Ishikawa (cell line): Measurements from ENCODE around the gene MCF2L2.

ENCODE experiments used
- CEBPB ChIP-seq: IDR thresholded peaks from 2 replicates; pipeline ENCODE4 v1.6.1; 2012
- CREB1 ChIP-seq: IDR thresholded peaks from 2 replicates; pipeline ENCODE4 v1.6.1; 2012; ENCODE audit warnings: low read depth
- EGR1 ChIP-seq: IDR thresholded peaks from 2 replicates; pipeline ENCODE4 v1.6.1; 2012
- EP300 ChIP-seq: IDR thresholded peaks from 2 replicates; pipeline ENCODE4 v1.6.1; 2012; ENCODE audit warnings: borderline replicate concordance
- FOXM1 ChIP-seq: IDR thresholded peaks from 2 replicates; pipeline ENCODE4 v1.6.1; 2012; ENCODE audit warnings: low read depth, borderline replicate concordance
- MAX ChIP-seq: IDR thresholded peaks from 2 replicates; pipeline ENCODE4 v1.6.1; 2012
- NFIC ChIP-seq: IDR thresholded peaks from 2 replicates; pipeline ENCODE4 v1.6.1; 2012
- RAD21 ChIP-seq: IDR thresholded peaks from 2 replicates; pipeline ENCODE4 v1.6.1; 2012; ENCODE audit warnings: low read depth
- TAF1 ChIP-seq: IDR thresholded peaks from 2 replicates; pipeline ENCODE4 v1.6.1; 2012; ENCODE audit warnings: low read depth, mild to moderate bottlenecking
- TCF12 ChIP-seq: IDR thresholded peaks from 2 replicates; pipeline ENCODE4 v1.6.1; 2012; ENCODE audit warnings: low read depth
- TEAD4 ChIP-seq: IDR thresholded peaks from 2 replicates; pipeline ENCODE4 v1.6.1; 2012
- YY1 ChIP-seq: IDR thresholded peaks from 2 replicates; pipeline ENCODE4 v1.6.1; 2012; ENCODE audit warnings: low read depth
- ZBTB7A ChIP-seq: IDR thresholded peaks from 2 replicates; pipeline ENCODE4 v1.6.1; 2012; ENCODE audit warnings: low read depth
- TF ChIP-seq, protein P1 (sequence below): IDR thresholded peaks from 2 replicates; pipeline ENCODE4 v1.6.1; 2012; ENCODE audit warnings: low read depth, mild to moderate bottlenecking
- TF ChIP-seq, protein P2 (sequence below): IDR thresholded peaks from 2 replicates; pipeline ENCODE4 v1.6.1; 2012

Gene MCF2L2

DNA sequence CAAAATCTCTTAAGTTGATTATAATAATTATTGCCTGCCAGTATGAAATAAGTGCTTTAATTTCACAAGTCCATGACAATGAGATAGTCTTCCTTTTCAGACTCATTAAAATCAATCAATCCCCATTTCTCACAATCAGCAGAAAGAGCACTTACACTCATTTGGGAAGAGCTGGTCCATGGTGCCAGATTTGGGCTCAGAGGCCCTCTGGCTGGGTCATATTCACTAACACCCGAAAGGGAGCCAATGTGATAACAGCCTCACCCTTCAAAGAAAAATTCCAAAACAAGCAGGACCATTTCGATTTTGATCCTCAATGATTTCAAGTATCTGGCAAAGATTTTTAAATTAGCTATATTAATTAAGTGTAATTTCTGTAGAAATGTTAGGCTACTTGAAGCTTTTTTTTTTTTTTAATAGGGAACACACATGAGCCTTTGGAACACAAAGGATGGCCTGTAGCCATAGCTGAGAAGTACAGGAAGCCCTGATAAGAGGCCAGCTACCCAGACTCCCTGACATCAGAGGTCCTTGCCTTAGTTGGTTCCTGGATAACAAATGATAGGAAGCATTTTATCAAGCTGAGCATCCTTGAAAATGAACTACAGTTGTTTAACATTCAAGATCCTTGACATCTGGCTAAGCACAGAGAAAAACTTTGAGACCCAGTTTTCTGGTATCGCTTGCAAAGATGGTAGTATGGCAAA lies 17.1 kb downstream of the MCF2L2 start:
- TF ChIP-seq ZBTB7A: no peak
- no peak for TF ChIP-seq TCF12
- TF ChIP-seq CREB1: no peak
- no peak for TF ChIP-seq EGR1
- TF ChIP-seq CEBPB: no peak
- no peak for TF ChIP-seq TEAD4

- TF ChIP-seq MAX: no peak
- no peak for TF ChIP-seq CREB1
- no peak for TF ChIP-seq ZBTB7A
- TF ChIP-seq YY1: no peak
- no peak for TF ChIP-seq FOXM1
- no peak for TF ChIP-seq NFIC
- TF ChIP-seq, protein P1, sequence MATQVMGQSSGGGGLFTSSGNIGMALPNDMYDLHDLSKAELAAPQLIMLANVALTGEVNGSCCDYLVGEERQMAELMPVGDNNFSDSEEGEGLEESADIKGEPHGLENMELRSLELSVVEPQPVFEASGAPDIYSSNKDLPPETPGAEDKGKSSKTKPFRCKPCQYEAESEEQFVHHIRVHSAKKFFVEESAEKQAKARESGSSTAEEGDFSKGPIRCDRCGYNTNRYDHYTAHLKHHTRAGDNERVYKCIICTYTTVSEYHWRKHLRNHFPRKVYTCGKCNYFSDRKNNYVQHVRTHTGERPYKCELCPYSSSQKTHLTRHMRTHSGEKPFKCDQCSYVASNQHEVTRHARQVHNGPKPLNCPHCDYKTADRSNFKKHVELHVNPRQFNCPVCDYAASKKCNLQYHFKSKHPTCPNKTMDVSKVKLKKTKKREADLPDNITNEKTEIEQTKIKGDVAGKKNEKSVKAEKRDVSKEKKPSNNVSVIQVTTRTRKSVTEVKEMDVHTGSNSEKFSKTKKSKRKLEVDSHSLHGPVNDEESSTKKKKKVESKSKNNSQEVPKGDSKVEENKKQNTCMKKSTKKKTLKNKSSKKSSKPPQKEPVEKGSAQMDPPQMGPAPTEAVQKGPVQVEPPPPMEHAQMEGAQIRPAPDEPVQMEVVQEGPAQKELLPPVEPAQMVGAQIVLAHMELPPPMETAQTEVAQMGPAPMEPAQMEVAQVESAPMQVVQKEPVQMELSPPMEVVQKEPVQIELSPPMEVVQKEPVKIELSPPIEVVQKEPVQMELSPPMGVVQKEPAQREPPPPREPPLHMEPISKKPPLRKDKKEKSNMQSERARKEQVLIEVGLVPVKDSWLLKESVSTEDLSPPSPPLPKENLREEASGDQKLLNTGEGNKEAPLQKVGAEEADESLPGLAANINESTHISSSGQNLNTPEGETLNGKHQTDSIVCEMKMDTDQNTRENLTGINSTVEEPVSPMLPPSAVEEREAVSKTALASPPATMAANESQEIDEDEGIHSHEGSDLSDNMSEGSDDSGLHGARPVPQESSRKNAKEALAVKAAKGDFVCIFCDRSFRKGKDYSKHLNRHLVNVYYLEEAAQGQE: no peak
- TF ChIP-seq TAF1: no peak
- TF ChIP-seq TCF12: no peak
- TF ChIP-seq EGR1: no peak
- no peak for TF ChIP-seq EP300
- TF ChIP-seq, protein P2, sequence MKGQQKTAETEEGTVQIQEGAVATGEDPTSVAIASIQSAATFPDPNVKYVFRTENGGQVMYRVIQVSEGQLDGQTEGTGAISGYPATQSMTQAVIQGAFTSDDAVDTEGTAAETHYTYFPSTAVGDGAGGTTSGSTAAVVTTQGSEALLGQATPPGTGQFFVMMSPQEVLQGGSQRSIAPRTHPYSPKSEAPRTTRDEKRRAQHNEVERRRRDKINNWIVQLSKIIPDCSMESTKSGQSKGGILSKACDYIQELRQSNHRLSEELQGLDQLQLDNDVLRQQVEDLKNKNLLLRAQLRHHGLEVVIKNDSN: no peak
- TF ChIP-seq RAD21: no peak
- TF ChIP-seq CEBPB: no peak
- no peak for TF ChIP-seq TEAD4
Measured at GRCh38 chr3:183410759-183411158, 17.7 kb downstream of the MCF2L2 start.

- TF ChIP-seq NFIC (peak; percentile 42; the same call in 1 of the 2 replicates), FOXM1 (no peak), EGR1 (no peak)
Measured at GRCh38 chr3:183410280-183410679, 18.1 kb downstream of the MCF2L2 start.

DNA sequence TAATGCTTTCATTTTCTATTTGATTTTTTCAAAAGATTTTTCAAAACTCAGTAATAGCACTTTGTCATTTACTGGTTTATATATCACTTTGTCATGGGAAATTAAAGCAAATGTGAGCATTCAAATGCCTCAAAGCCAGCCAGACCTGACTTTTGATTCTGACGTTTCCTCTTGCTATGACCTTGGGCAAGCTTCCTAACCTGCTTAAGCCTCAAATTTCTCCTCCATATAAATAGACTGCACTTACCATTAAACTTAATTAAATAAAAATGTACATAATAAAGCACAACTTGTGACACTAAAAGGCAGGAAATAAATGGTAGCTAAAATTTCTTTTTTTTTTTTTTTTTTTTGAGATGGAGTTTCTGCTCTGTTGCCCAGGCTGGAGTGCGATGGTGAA lies 19.2 kb downstream of the MCF2L2 start:
- no peak for TF ChIP-seq FOXM1
- TF ChIP-seq, protein P1: no peak
- TF ChIP-seq ZBTB7A: no peak
- no peak for TF ChIP-seq NFIC
- TF ChIP-seq TAF1: no peak
- TF ChIP-seq TEAD4: no peak
- no peak for TF ChIP-seq EP300
- TF ChIP-seq MAX: no peak
- TF ChIP-seq EGR1: no peak
- TF ChIP-seq CREB1: no peak
- TF ChIP-seq RAD21: no peak
- no peak for TF ChIP-seq TCF12
- TF ChIP-seq, protein P2: no peak
- TF ChIP-seq CEBPB: no peak
- no peak for TF ChIP-seq YY1

DNA sequence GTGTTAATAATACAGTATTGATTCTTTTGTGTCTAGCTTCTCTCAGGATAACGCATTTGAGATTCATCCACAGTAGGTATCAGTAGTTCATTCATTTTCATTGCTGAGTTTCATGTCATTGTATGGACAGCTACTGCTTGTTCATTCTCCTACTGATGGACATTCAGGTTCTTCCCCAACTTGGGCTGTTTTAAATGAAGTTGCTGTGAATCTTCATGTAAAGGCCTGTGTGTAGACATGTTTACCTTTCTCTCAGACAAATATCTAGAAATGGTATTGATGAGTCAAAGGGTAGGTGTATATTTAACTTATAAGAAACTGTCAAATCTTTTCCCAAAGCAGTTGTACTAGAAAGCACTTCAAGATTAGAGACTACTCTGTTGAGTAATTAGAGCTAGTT lies 26.7 kb downstream of the MCF2L2 start:
- TF ChIP-seq ZBTB7A: no peak
- TF ChIP-seq FOXM1: no peak
- TF ChIP-seq, protein P1: no peak
- no peak for TF ChIP-seq CEBPB
- TF ChIP-seq, protein P2: no peak
- no peak for TF ChIP-seq YY1
- no peak for TF ChIP-seq EGR1
- TF ChIP-seq EP300: no peak
- no peak for TF ChIP-seq RAD21
- TF ChIP-seq TEAD4: no peak
- TF ChIP-seq NFIC: no peak
- TF ChIP-seq MAX: no peak
- no peak for TF ChIP-seq TAF1
